ENCODE results near the gene LRRC7.

LRRC7 gene

GRCh38 chr1:70156529-70157120, 588.9 kb downstream of the LRRC7 start:
- H3K27ac ChIP-seq, result no peak overlapping the region
- DNase-seq (ENCODE audit: low spot score), result peak; percentile 9
- TF ChIP-seq, protein P1, sequence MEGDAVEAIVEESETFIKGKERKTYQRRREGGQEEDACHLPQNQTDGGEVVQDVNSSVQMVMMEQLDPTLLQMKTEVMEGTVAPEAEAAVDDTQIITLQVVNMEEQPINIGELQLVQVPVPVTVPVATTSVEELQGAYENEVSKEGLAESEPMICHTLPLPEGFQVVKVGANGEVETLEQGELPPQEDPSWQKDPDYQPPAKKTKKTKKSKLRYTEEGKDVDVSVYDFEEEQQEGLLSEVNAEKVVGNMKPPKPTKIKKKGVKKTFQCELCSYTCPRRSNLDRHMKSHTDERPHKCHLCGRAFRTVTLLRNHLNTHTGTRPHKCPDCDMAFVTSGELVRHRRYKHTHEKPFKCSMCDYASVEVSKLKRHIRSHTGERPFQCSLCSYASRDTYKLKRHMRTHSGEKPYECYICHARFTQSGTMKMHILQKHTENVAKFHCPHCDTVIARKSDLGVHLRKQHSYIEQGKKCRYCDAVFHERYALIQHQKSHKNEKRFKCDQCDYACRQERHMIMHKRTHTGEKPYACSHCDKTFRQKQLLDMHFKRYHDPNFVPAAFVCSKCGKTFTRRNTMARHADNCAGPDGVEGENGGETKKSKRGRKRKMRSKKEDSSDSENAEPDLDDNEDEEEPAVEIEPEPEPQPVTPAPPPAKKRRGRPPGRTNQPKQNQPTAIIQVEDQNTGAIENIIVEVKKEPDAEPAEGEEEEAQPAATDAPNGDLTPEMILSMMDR (conservative IDR thresholded peaks at IDR 0.05; ENCODE audit: low read depth), result no peak
- CTCF ChIA-PET, result no interaction called here
- POLR2A ChIA-PET (ENCODE audit: low non-redundant PET), result no interaction called here

DNA sequence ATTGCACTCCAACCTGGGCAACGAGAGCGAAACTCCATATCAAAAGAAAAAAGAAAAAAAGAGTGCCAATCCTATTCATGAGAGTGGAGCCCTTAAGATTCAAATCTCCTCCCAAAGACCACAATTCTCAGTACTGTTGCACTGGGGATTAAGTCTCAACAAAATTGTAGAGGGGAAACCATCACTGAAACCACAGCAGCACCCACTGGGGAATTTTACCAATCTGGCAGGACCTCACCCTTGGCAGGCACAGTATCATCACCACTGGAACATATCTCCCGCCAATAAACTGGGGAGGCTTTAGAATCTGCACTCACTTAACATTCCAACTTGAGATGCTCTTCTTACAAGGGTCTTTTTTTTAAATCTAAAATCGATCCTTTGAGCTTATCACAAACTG, 596.6 kb downstream of the LRRC7 start:
- DNase-seq (ENCODE audit: low spot score), result no peak
- ChIA-PET CTCF (no interaction called here), POLR2A (ENCODE audit: low non-redundant PET) (no interaction called here)
- no peak overlapping the region for H3K27ac ChIP-seq
- TF ChIP-seq, protein P1 (conservative IDR thresholded peaks at IDR 0.05; ENCODE audit: low read depth), result no peak

DNA sequence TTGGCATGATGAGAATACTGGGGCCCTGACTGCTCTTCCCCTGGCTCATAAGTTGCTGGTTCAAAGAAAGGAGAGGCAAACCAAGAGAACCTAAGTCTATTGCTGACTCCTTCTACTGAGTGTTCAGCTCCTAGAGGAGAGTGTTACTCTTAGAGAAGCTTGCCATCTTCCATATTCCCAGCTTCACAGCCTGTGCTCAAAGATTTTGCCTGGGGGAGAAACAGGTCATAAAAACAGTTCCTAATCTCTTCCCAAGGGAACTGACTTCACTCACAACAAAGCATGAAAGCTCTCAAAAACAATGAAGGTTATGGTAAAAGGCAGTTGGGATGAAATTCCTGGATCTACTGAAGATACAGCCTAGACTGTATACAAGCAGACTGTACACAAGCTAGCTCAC, 600.6 kb downstream of the LRRC7 start:
- ChIA-PET CTCF (no interaction called here), POLR2A (ENCODE audit: low non-redundant PET) (no interaction called here)
- no peak for DNase-seq (ENCODE audit: low spot score)
- TF ChIP-seq, protein P1 (conservative IDR thresholded peaks at IDR 0.05; ENCODE audit: low read depth), result no peak
- H3K27ac ChIP-seq, result no peak overlapping the region

GRCh38 chr1:70169018-70169839, 601.5 kb downstream of the LRRC7 start:
- ChIA-PET CTCF (no interaction called here), POLR2A (ENCODE audit: low non-redundant PET) (no interaction called here)
- DNase-seq (ENCODE audit: low spot score), result no peak
- TF ChIP-seq, protein P1 (conservative IDR thresholded peaks at IDR 0.05; ENCODE audit: low read depth), result no peak
- no peak overlapping the region for H3K27ac ChIP-seq

DNA sequence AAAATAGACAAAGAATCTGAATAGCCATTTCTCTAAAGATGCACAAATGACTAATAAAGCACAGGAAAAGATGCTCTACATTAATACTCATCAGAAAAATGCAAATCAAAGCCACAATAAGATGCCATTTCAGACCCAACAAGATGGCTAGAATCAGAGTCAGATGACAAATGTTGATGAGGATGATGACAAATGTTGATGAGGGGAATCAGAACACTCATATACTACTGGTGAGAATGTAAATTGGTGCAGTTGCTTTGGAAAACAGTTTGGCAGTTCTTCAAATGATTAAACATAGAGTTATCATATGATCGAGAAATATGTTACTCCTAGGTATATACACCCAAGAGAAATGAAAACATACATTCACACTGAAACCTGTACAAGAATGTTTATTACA, 603.8 kb downstream of the LRRC7 start:
- TF ChIP-seq, protein P1 (conservative IDR thresholded peaks at IDR 0.05; ENCODE audit: low read depth), result no peak
- ChIA-PET POLR2A (ENCODE audit: low non-redundant PET) (interaction anchor here (0.5 kb wide), 1 partner anchor 244 kb away, joined by 3 read pairs; no protein-coding TSS in a partner anchor), CTCF (no interaction called here)
- DNase-seq (ENCODE audit: low spot score), result no peak
- H3K27ac ChIP-seq, result no peak overlapping the region
